Esophagus squamous epithelium (tissue), 4 donors: ENCODE data around the gene PHACTR1.

ENCODE experiments used
- CTCF ChIP-seq, 6 experiments: fragments of 450-650 bp in 4 of 6; fragments of 200-600 bp in 2 of 6; sonication (generic) in 2 of 6; IDR thresholded peaks; one replicate each; pipeline ENCODE4 v1.5.1; 2016 to 2019; ENCODE audit warnings: antibody characterized with exemption in 6 of 6, mild to moderate bottlenecking in 4 of 6, moderate library complexity in 4 of 6
- POLR2A ChIP-seq, 4 donors: fragments of 450-650 bp; IDR thresholded peaks; one replicate each; pipeline ENCODE4 v1.6.1; 2017; ENCODE audit warnings: antibody characterized with exemption in 4 of 4, mild to moderate bottlenecking in 4 of 4, moderate library complexity in 3 of 4

- TF ChIP-seq CTCF (IDR thresholded peaks at IDR 0.05) (no peak), POLR2A (IDR thresholded peaks at IDR 0.05) (no peak)
Measured at GRCh38 chr6:13091192-13091591, 374.6 kb downstream of the PHACTR1 start.
